Activated CD8-positive, alpha-beta memory T cell treated with anti-CD3 and anti-CD28 coated beads for 4 hours (primary cell): ENCODE results near the gene HNRNPC.
"Not testable (repeated sequence)": the region's sequence is repeated elsewhere in the genome, so short reads cannot be mapped to it uniquely, and the experiment has no call there.

Experiments used
- DNase-seq, 2 donors: peaks; one replicate each; pipeline ENCODE4 v3.0.0-alpha.2; 2020; ENCODE audit warnings: low read depth in 2 of 2

The HNRNPC gene

GRCh38 chr14:21191809-21192446 lies 77.3 kb downstream of the HNRNPC start:
- DNase-seq = peak; percentile 16 to 21

GRCh38 chr14:21191261-21191808 lies 77.9 kb downstream of the HNRNPC start:
- no peak for DNase-seq

GRCh38 chr14:21185491-21185890 lies 83.8 kb downstream of the HNRNPC start:
- DNase-seq = no peak

- DNase-seq = no peak
Observed at GRCh38 chr14:21184254-21184653, 85.0 kb downstream of the HNRNPC start.

GRCh38 chr14:21182166-21182565 lies 87.1 kb downstream of the HNRNPC start:
- no peak for DNase-seq

GRCh38 chr14:21171128-21171527 lies 98.1 kb downstream of the HNRNPC start:
- DNase-seq = no peak

- DNase-seq = no peak
Observed at GRCh38 chr14:21169573-21169972, 99.7 kb downstream of the HNRNPC start.

GRCh38 chr14:21168055-21168454 lies 101.2 kb downstream of the HNRNPC start:
- DNase-seq = no peak

- not testable (repeated sequence) for DNase-seq
Observed at GRCh38 chr14:21165670-21166069, 103.6 kb downstream of the HNRNPC start.

GRCh38 chr14:21165002-21165605 lies 104.1 kb downstream of the HNRNPC start:
- DNase-seq = not testable (repeated sequence)

GRCh38 chr14:21163871-21164291 lies 105.4 kb downstream of the HNRNPC start:
- no peak for DNase-seq

GRCh38 chr14:21162081-21162480 lies 107.2 kb downstream of the HNRNPC start:
- DNase-seq = no peak

GRCh38 chr14:21160061-21160610 lies 109.1 kb downstream of the HNRNPC start:
- no peak for DNase-seq
